GM19023 (cell line): Measurements from ENCODE around the gene L1CAM.

Experiments used
- ATAC-seq: cut with Tn5 transposase; IDR thresholded peaks from one replicate; pipeline ENCODE4 v1.9.1; 2021; ENCODE audit warnings: mild to moderate bottlenecking, moderate library complexity; ENCODE audit not compliant: unreplicated experiment

The L1CAM gene

GRCh38 chrX:153924149-153924861 is 38.3 kb upstream of the L1CAM start:
- no peak for ATAC-seq

GRCh38 chrX:153922932-153923857 is 37.2 kb upstream of the L1CAM start:
- no peak for ATAC-seq

- no peak for ATAC-seq
These were observed 35.8 kb upstream of the L1CAM start for GRCh38 chrX:153921511-153922446.

- ATAC-seq, result no peak
These were observed 35.1 kb upstream of the L1CAM start for GRCh38 chrX:153921070-153921469.

- ATAC-seq, result no peak
These were observed 34.6 kb upstream of the L1CAM start for GRCh38 chrX:153920546-153920945.

GRCh38 chrX:153919281-153919680 is 33.3 kb upstream of the L1CAM start:
- no peak for ATAC-seq

- ATAC-seq, result no peak
These were observed 31.9 kb upstream of the L1CAM start for GRCh38 chrX:153917869-153918268.

GRCh38 chrX:153913701-153914100 is 27.7 kb upstream of the L1CAM start:
- no peak for ATAC-seq

- no peak for ATAC-seq
These were observed 27.2 kb upstream of the L1CAM start for GRCh38 chrX:153913211-153913610.

GRCh38 chrX:153911798-153912197 is 25.8 kb upstream of the L1CAM start:
- no peak for ATAC-seq

GRCh38 chrX:153910446-153910845 is 24.5 kb upstream of the L1CAM start:
- ATAC-seq, result no peak

GRCh38 chrX:153909980-153910360 is 24.0 kb upstream of the L1CAM start:
- no peak for ATAC-seq

- no peak for ATAC-seq
These were observed 23.3 kb upstream of the L1CAM start for GRCh38 chrX:153909024-153909979.

GRCh38 chrX:153908219-153908860 is 22.4 kb upstream of the L1CAM start:
- ATAC-seq, result no peak

GRCh38 chrX:153907456-153907855 is 21.5 kb upstream of the L1CAM start:
- no peak for ATAC-seq

- ATAC-seq, result no peak
These were observed 20.3 kb upstream of the L1CAM start for GRCh38 chrX:153906126-153906917.

- no peak for ATAC-seq
These were observed 19.6 kb upstream of the L1CAM start for GRCh38 chrX:153905481-153906095.
